ENCODE results near the gene PCCA. TPM values are rescaled to one million over a fixed set of nuclear protein-coding genes. Genes with fewer than 3 reads are reported as not detected.

Gene PCCA
- total RNA-seq, 1 experiment from 2014 or later: 52.8 TPM

GRCh38 chr13:100160450-100160849 is 71.6 kb downstream of the PCCA start:
- H3K4me3 Mint-ChIP-seq: no peak overlapping the region
- H3K4me1 Mint-ChIP-seq: peaks cover 27% of the 10 kb centered on the region
- H3K27me3 Mint-ChIP-seq (ENCODE audit: low read depth): no peaks in the 10 kb centered on the region
- peaks cover 6% of the 10 kb centered on the region for H3K36me3 Mint-ChIP-seq
- no peaks in the 10 kb centered on the region for H3K9me3 Mint-ChIP-seq
- CTCF ChIA-PET: interaction anchor here (0.8 kb wide), 1 partner anchor 34 kb away, joined by 3 read pairs; no protein-coding TSS in a partner anchor
- H3K27ac Mint-ChIP-seq: peak overlapping the region; percentile 34
- no peak for TF ChIP-seq E2F4 (CRISPR knock-in tag; IDR thresholded peaks at IDR 0.05; ENCODE audit: borderline replicate concordance, low read depth)
- POLR2A ChIA-PET: no interaction called here
- DNase-seq (ENCODE audit: low spot score) (no peak), ATAC-seq (no peak)

GRCh38 chr13:100163375-100163774 is 74.5 kb downstream of the PCCA start:
- DNase-seq (ENCODE audit: low spot score) (no peak), ATAC-seq (no peak)
- Mint-ChIP-seq H3K4me1 (peaks cover 26% of the 10 kb centered on the region), H3K27me3 (ENCODE audit: low read depth) (no peaks in the 10 kb centered on the region), H3K9me3 (no peaks in the 10 kb centered on the region), H3K27ac (no peak overlapping the region), H3K36me3 (peaks cover 14% of the 10 kb centered on the region; the same call in 1 of the 2 replicates), H3K4me3 (no peak overlapping the region)
- CTCF ChIA-PET: interaction anchor here (1.3 kb wide), 1 partner anchor 265 kb away, joined by 3 read pairs; no protein-coding TSS in a partner anchor
- POLR2A ChIA-PET: no interaction called here
- no peak for TF ChIP-seq CREB1 (CRISPR knock-in tag; IDR thresholded peaks at IDR 0.05)
- TF ChIP-seq USF2 (CRISPR knock-in tag; IDR thresholded peaks at IDR 0.05): no peak
- no peak for TF ChIP-seq CREM (CRISPR knock-in tag; IDR thresholded peaks at IDR 0.05)
- no peak for TF ChIP-seq ZNF671 (CRISPR knock-in tag; IDR thresholded peaks at IDR 0.05)
- TF ChIP-seq ESRRA (CRISPR knock-in tag; IDR thresholded peaks at IDR 0.05; ENCODE audit: borderline replicate concordance): no peak
- TF ChIP-seq NFYB (CRISPR knock-in tag; conservative IDR thresholded peaks at IDR 0.05; ENCODE audit: low read depth): no peak
- no peak for TF ChIP-seq NR1H2 (CRISPR knock-in tag; IDR thresholded peaks at IDR 0.05)
- no peak for TF ChIP-seq FOXK1 (CRISPR knock-in tag; IDR thresholded peaks at IDR 0.05)
- TF ChIP-seq IRF1 (CRISPR knock-in tag; IDR thresholded peaks at IDR 0.05): no peak

GRCh38 chr13:100173203-100173602 is 84.3 kb downstream of the PCCA start:
- CTCF ChIA-PET: no interaction called here
- no peaks in the 10 kb centered on the region for H3K27me3 Mint-ChIP-seq (ENCODE audit: low read depth)

More at GRCh38 chr13:100173203-100173602, 84.3 kb downstream of the PCCA start:
- Mint-ChIP-seq H3K9me3 (peaks cover 13% of the 10 kb centered on the region), H3K27ac (no peak overlapping the region), H3K4me1 (peaks cover 39% of the 10 kb centered on the region), H3K36me3 (peaks cover 19% of the 10 kb centered on the region), H3K4me3 (no peak overlapping the region)
- no peak for ATAC-seq
- POLR2A ChIA-PET: no interaction called here
- TF ChIP-seq AR (CRISPR knock-in tag; IDR thresholded peaks at IDR 0.05) (no peak), RORB (CRISPR knock-in tag; IDR thresholded peaks at IDR 0.05) (no peak), PRDM15 (CRISPR knock-in tag; IDR thresholded peaks at IDR 0.05) (no peak), CREM (CRISPR knock-in tag; IDR thresholded peaks at IDR 0.05) (no peak), FOXP4 (CRISPR knock-in tag; IDR thresholded peaks at IDR 0.05) (no peak), GABPB1 (CRISPR knock-in tag; IDR thresholded peaks at IDR 0.05) (no peak), SMAD3 (CRISPR knock-in tag; IDR thresholded peaks at IDR 0.05; ENCODE audit: borderline replicate concordance) (no peak)
- DNase-seq (ENCODE audit: low spot score): no peak
